ENCODE results near the gene KCNJ15. TPM values are rescaled to one million over a fixed set of nuclear protein-coding genes. Genes with fewer than 3 reads are reported as not detected.

Gene KCNJ15
- total RNA-seq, 1 experiment from 2014 or later, result 0.13 TPM

DNA sequence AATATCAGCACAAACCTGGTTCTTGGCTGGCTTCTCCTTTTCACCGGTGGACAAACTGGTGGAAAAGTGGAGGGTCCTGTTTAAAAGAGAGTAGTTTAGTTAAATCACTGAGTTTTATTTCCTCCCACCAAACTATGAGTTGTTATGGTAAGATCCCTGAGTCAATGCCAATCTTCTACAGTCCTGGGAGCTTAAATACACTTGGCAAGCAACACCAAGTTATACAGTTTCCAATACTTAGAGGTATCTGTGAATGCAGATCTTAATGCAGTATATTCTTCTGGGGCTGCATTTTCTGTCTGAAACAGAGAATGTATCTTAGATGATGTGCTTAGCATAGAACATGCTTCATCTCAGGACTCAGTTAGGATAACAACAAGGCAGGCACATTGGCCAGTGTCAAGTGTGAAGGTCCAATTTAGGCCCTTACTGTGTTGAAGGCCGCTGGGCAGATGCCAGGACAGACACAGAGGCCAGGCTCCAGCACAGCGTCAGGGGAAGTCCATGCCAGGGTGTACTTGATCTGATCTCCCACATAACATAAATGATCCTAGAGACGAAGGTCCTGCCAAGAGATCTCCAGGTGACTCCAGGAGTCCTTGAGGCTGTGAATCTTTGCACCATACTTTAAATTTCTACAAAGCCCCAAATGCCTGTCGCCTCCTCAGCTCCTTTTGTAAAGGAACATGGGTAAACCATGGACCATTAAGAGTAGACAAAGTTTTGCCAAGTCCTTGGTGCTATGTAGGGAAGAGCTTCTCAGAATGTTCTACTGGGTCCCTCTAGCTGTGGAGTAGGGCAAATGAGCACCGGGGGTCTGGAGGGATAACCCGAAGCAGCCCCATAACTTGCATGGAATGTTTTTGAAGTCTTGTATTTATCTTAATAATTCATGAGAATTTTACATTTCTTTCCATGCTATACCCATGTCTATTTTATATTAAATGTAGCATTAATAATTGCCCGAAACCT is 76.8 kb downstream of the KCNJ15 start:
- in situ Hi-C loops (cut with HindIII; ENCODE audit: low pct_unique_long_range_greater_than_20kb, low sequenced_read_pairs), result no loop called here
- CTCF ChIA-PET, result interaction anchor here (0.6 kb wide), 1 partner anchor 463 kb away, joined by 4 read pairs; no protein-coding TSS in a partner anchor
- TF ChIP-seq SIN3A (IDR thresholded peaks at IDR 0.05; ENCODE audit: borderline replicate concordance, insufficient read depth, low read depth, low read length) (no peak), POLR2AphosphoS5 (IDR thresholded peaks at IDR 0.05; ENCODE audit: low read depth, low read length) (no peak), TCF7L2 (IDR thresholded peaks at IDR 0.05; ENCODE audit: low read depth, low read length) (no peak)
- TF ChIP-seq, protein P1, sequence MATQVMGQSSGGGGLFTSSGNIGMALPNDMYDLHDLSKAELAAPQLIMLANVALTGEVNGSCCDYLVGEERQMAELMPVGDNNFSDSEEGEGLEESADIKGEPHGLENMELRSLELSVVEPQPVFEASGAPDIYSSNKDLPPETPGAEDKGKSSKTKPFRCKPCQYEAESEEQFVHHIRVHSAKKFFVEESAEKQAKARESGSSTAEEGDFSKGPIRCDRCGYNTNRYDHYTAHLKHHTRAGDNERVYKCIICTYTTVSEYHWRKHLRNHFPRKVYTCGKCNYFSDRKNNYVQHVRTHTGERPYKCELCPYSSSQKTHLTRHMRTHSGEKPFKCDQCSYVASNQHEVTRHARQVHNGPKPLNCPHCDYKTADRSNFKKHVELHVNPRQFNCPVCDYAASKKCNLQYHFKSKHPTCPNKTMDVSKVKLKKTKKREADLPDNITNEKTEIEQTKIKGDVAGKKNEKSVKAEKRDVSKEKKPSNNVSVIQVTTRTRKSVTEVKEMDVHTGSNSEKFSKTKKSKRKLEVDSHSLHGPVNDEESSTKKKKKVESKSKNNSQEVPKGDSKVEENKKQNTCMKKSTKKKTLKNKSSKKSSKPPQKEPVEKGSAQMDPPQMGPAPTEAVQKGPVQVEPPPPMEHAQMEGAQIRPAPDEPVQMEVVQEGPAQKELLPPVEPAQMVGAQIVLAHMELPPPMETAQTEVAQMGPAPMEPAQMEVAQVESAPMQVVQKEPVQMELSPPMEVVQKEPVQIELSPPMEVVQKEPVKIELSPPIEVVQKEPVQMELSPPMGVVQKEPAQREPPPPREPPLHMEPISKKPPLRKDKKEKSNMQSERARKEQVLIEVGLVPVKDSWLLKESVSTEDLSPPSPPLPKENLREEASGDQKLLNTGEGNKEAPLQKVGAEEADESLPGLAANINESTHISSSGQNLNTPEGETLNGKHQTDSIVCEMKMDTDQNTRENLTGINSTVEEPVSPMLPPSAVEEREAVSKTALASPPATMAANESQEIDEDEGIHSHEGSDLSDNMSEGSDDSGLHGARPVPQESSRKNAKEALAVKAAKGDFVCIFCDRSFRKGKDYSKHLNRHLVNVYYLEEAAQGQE (IDR thresholded peaks at IDR 0.05; ENCODE audit: insufficient read depth in 1 of 2, low read depth in 2 of 2, low read length in 1 of 2), result no peak
- TF ChIP-seq, protein P2, sequence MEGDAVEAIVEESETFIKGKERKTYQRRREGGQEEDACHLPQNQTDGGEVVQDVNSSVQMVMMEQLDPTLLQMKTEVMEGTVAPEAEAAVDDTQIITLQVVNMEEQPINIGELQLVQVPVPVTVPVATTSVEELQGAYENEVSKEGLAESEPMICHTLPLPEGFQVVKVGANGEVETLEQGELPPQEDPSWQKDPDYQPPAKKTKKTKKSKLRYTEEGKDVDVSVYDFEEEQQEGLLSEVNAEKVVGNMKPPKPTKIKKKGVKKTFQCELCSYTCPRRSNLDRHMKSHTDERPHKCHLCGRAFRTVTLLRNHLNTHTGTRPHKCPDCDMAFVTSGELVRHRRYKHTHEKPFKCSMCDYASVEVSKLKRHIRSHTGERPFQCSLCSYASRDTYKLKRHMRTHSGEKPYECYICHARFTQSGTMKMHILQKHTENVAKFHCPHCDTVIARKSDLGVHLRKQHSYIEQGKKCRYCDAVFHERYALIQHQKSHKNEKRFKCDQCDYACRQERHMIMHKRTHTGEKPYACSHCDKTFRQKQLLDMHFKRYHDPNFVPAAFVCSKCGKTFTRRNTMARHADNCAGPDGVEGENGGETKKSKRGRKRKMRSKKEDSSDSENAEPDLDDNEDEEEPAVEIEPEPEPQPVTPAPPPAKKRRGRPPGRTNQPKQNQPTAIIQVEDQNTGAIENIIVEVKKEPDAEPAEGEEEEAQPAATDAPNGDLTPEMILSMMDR (IDR thresholded peaks at IDR 0.05), result no peak
- no peaks in the 10 kb centered on the region for H3K9me3 ChIP-seq (ENCODE audit: control insufficient read depth, insufficient read depth, low read depth, low read length)
- H3K27me3 ChIP-seq (ENCODE audit: control insufficient read depth, insufficient read depth, low read length), result no peaks in the 10 kb centered on the region
- H3K27ac ChIP-seq (ENCODE audit: low read length), result no peak overlapping the region
- ATAC-seq (no peak), DNase-seq (ENCODE audit: low read depth, low spot score) (no peak)
- no TSS peak for BruUV-seq (replicated peaks)
- H3K4me1 ChIP-seq (ENCODE audit: control insufficient read depth, insufficient read depth, low read length), result no peaks in the 10 kb centered on the region
- POLR2A ChIA-PET, result no interaction called here
- H3K36me3 ChIP-seq (ENCODE audit: control insufficient read depth, insufficient read depth, low read length), result no peaks in the 10 kb centered on the region
- no peak overlapping the region for H3K4me3 ChIP-seq (ENCODE audit: low read depth in 2 of 2, low read length in 2 of 2)
- intact Hi-C loops (cut with micrococcal nuclease; ENCODE audit: unreplicated experiment), result no loop called here

DNA sequence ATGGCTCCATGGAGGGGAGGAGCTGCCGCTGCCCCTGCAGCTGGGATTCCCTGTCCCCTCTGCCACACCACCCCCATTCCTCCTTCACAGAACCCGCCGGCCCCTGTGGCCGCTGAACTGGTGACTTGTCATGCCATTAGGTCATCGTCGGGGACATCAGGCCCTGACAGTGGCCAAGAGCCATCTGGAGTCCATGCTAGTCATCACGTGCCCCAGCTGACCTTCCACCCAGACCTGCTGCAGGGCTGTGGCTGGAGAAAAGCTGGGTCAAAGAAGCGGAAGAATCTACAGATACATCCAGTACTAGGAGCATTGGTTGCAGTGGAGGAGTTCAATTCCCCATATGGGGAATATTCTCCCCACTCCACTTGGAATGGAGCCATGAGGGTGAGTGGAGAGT is 78.1 kb downstream of the KCNJ15 start:
- no peak overlapping the region for H3K27ac ChIP-seq (ENCODE audit: low read length)
- no peaks in the 10 kb centered on the region for H3K9me3 ChIP-seq (ENCODE audit: control insufficient read depth, insufficient read depth, low read depth, low read length)
- H3K4me3 ChIP-seq (ENCODE audit: low read depth in 2 of 2, low read length in 2 of 2), result no peak overlapping the region
- H3K36me3 ChIP-seq (ENCODE audit: control insufficient read depth, insufficient read depth, low read length), result no peaks in the 10 kb centered on the region
- CTCF ChIA-PET, result interaction anchor here (0.6 kb wide), 1 partner anchor 779 kb away, joined by 3 read pairs; no protein-coding TSS in a partner anchor
- intact Hi-C loops (cut with micrococcal nuclease; ENCODE audit: unreplicated experiment), result no loop called here
- TF ChIP-seq TCF7L2 (IDR thresholded peaks at IDR 0.05; ENCODE audit: low read depth, low read length), result no peak
- no peak for TF ChIP-seq POLR2AphosphoS5 (IDR thresholded peaks at IDR 0.05; ENCODE audit: low read depth, low read length)
- no peak for TF ChIP-seq SIN3A (IDR thresholded peaks at IDR 0.05; ENCODE audit: borderline replicate concordance, insufficient read depth, low read depth, low read length)
- TF ChIP-seq, protein P2 (IDR thresholded peaks at IDR 0.05), result no peak
- TF ChIP-seq, protein P1 (IDR thresholded peaks at IDR 0.05; ENCODE audit: insufficient read depth in 1 of 2, low read depth in 2 of 2, low read length in 1 of 2), result no peak
- no peaks in the 10 kb centered on the region for H3K4me1 ChIP-seq (ENCODE audit: control insufficient read depth, insufficient read depth, low read length)
- in situ Hi-C loops (cut with HindIII; ENCODE audit: low pct_unique_long_range_greater_than_20kb, low sequenced_read_pairs), result no loop called here
- no peak for ATAC-seq
- POLR2A ChIA-PET, result no interaction called here
- no peak for DNase-seq (ENCODE audit: low read depth, low spot score)
- no TSS peak for BruUV-seq (replicated peaks)
- H3K27me3 ChIP-seq (ENCODE audit: control insufficient read depth, insufficient read depth, low read length), result no peaks in the 10 kb centered on the region
